GM21723 (cell line): Measurements from ENCODE around the gene CNBP.
A peak's percentile ranks its signal among the peaks of the same experiment; 100 is the strongest.
"Not testable (repeated sequence)": the region's sequence is repeated elsewhere in the genome, so short reads cannot be mapped to it uniquely, and the experiment has no call there.

Source experiments
- ATAC-seq: cut with Tn5 transposase; IDR thresholded peaks from one replicate; pipeline ENCODE4 v1.9.1; 2021; ENCODE audit warnings: mild to moderate bottlenecking, moderate library complexity; ENCODE audit not compliant: unreplicated experiment

The CNBP gene

DNA sequence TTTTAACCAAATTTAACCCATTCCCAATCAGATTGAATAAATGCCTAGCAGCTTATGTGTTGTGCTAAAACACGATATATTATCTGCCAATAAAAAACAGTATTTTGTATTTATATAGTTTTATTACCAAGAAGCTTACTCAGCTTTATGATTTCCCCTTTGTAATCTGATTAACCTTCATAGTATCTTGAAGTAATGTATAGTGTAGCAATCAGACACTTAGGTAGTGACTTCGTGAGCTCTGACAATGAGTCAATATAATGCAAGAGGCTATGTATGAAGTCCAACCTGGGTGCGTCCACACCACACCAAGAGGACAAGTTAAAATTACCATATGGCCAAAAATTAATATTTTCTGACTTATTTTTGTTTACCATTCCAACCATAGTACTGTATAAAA, 2.1 kb upstream of the CNBP start:
- no peak for ATAC-seq

DNA sequence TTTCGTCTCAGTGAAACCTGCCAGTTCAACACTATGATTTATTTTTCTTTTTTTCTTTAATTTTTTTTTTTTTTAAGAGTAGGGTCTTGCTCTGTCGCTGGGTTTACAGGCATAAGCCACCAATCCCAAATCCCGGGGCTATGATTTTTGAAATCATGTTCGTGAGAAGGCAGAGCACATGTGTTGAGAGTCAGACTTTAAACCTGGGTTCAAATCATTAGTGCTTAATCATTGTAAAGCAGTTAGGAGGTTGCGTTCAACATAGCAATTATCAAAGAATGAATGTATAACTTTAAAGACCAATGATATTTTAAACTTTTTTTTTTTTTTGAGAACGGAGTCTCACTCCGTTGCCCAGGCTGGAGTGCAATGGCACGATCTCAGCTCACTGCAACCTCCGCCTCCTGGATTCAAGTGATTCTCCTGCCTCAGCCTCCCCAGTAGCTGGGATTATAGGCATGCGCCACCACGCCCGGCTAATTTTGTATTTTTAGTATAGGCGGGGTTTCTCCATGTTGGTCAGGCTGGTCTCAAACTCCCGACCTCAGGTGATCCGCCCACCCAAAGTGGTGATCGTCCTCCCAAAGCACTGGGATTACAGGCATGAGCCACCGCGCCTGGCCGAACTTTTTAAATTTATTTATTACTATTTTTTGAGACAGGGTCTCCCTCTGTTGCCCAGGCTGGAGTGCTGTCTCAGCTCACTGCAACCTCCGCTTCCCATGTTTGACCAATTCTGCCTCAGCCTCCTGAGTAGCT, 1.3 kb upstream of the CNBP start:
- ATAC-seq, result not testable (repeated sequence)

DNA sequence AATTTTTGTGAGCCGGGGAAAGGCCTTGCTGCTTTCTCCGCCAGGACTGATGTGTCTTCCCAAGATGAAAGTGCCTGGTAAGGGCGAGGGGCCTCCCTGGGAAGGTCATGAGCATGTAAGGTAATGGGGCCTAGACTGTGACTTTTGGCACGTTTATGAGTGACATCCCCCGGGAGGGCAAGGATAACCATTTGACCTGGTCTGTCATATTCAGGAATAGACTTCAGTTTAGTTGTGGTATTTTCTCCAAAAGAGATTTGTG, 631 bp upstream of the CNBP start:
- ATAC-seq, result peak; percentile 13

DNA sequence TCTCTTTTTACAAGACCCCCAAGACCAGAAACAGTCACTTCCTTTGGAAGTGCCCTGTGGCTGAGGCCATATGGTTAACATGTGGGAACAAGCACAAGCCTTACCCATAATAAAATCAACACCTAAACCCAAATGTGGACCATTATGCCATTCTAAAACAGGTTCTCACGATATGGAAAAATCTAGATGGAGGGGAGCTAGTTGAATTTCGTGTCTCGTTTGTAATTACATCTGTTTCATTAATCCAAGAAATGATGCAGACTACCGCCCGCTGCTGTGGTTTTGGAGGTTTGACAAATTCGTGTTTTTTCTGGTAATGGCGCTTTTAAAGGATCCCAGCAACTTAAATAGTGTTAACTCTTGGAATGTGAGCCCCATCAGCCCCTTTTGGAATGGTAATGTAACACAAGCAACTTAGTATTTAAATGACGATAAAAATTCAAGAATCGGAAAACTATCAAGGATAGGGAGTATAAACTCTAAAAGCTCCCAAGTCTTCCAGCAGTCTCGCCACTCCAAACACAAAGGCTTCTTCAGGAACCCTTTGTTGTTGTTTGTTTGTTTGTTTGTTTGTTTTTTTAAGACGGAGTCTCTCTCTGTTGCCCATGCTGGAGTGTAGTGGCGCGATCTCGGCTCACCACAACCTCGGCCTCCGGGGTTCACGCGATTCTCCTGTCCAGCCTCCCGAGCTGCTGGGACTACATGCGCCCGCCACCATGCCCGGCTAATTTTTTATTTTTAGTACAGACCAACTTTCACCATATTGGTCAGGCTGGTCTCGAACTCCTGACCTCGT, 1.1 kb downstream of the CNBP start:
- ATAC-seq, result no peak

DNA sequence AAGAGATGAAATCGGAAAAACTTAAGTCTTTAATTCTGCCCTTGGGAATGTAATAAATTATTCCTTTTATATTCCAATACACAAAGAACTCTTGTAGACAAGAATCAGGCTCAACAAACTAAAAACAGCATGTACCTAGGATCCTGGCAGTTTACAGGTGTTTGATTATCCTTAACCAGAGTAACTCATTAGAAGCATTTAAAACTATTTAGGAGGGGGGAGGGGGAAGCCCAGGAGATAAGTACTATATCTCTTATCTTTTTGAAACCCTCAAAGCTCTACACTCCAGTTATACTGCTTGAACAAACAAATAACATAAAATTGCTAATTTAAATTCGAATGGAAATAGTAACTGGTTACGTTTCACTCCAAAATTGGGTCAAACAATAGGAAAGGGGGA, 1.9 kb downstream of the CNBP start:
- ATAC-seq, result no peak

DNA sequence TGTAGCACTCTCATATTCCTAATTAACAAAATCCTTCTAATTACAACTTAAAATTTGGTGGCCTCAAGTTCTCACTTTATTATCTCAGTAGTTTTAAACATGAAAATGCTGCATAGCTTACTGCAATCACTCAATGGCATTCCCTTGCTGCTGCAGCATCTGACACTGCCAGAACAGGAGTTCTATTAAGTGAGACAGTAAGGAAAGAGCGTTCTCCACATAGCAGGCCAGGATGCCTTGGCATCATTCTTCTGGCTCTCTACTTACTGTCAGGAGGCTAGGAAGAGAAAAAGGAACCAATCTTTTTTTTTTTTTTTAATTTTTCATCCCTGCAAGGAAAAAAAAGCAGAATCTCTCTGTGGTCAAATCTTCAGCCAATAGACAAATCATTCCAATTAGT, 3.2 kb downstream of the CNBP start:
- no peak for ATAC-seq

DNA sequence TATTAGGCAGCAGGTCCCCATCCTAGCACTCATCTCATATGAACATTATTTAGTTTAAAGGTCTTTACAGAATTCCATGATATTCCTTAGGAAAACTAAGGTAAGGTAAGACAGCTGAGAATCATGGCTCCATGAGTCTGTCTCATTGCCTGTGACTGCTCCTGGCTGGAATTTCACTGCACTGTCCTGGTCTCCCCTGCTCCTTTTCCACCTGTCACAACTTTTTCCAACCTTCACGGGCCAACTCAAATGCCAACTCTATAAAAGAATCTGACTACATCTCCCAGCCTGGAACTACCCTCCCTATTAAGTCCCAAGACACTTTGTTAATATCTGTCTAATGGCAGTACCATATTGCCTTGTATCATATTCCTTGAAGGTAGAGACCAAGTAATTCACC, 7.6 kb downstream of the CNBP start:
- ATAC-seq, result no peak

DNA sequence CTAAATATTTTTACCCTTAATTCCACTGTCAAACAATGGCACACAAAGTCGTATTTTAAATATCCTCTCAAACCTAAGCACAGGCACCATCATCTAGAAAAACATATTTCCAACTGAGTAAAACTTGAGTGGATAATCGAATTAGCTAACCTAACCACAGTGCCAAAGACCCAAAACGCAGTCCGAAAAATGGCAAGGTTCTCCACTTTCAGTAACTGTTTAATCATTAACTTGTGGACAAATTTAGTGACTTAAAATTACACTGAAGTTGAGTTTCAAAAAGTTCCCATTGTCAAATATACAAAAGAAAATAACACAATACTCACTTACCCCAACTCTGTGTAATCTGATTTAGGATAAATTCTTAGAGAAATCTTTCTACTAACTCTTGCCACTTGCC, 10.0 kb downstream of the CNBP start:
- ATAC-seq, result no peak

DNA sequence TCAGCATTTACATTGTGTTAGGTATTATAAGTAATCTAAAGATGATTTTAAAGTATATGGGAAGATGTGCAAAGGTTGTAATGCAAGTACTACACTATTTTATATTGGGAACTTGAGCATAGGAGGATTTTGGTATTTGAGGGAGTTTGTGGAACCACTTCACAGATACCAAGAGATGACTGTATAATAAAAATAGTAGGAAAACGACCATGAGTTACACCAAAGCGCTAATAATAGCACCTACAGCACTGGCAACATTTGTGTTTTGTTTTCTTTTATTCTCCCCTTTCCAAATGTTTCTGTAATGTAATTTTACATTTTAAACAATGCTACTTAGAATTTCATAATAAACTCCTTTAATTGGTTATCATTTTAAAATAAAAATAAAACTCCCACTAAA, 10.5 kb downstream of the CNBP start:
- ATAC-seq, result no peak

DNA sequence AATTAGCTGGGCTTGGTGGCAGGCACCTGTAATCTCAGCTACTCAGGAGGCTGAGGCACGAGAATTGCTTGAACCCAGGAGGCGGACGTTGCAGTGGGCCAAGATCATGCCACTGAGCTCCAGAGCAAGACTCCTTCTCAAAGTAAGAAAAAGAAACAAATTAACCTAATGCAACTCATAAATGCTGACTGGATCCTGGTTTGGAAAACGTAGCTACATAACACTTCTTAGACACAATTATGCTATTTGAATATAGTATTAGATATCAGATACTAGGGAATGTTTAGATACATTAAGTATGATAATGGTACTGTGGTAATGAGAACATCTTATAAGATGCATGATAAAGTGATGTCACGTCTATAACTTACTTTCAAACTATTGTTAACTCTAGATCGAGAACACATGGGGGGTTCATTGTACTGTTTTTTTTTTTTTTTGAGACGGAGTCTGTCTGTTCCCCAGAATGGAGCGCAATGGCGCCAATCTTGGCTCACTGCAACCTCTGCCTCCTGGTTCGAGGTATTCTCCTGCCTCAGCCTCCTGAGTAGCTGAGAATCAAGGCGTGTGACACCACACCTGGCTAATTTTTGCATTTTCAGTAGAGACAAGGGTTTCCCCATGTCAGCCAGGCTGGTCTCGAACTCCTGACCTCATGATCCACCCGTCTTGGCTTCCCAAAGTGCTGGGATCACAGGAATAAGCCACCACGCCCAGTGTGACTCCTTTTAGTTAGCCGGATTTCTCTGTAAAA, 16.9 kb downstream of the CNBP start:
- ATAC-seq, result no peak

DNA sequence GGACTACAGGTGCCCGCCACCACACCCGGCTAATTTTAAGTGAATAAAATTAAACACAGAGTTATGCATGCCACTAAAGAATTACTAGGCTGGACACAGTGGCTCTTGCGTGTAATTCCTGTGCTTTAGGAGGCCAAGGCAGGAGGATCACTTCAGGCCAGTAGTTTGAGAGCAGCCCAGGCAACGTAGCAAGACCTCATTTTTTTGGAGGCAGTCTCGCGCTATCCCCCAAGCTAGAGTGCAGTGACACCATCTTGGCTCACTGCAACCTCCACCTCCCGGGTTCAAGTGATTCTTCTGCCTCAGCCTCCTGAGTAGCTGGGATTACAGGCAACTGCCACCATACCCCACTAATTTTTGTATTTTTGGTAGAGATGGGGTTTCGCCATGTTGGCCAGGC, 18.1 kb downstream of the CNBP start:
- ATAC-seq, result not testable (repeated sequence)

DNA sequence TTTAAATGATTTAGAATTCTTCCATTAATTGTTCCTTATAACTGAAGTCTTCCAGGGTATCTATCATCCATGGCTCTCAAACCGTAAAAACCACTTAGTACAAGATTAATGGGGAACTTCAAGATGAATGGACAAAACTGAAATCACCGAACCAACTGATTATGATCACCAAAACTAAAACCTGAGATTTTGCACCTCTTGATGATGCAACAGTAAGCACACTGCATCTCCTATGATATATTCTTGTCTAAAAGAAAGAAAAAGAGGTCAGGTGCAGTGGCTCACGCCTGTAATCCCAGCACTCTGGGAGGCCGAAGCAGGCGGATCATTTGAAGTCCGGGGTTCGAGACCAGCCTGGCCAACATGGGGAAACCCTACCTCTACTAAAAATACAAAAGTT, 19.2 kb downstream of the CNBP start:
- ATAC-seq, result no peak

DNA sequence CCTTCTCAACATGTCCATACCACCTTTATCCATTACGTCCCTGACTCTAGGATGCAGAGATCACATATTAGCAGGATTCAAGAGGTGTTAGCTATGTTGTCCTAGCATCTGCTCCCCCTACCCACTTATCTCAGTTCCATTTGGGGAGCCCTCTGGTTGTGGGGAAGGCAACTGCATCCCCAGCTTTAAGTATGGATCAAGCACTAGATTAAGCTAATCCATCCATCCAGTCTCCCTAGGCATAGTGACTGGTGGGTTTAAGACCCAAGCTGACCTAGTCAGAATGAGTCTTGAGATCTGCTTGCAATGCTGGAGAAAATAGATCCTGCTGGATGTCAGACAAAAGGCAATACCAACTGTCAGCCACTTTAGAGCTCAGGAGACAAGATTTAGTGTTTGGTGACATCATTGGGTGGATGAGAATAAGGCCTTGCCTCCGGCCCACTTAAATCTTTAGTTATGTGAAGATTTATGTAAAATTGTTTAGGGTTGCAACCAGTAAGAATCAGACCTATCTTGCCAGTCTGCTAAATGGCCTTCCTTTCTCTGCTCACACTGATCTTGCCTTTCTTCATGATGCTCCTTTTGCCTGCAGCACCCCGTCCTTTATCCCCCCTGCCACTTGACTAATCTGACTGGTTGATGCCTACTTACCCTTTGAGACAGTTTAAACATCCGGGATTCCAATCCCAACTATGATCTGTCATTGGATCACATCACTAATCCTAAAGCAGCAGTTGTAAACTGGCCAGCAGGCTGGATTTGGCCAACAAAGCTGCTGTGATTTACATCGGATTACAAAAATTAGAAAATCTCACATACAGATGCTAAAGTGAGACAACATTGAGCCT, 20.7 kb downstream of the CNBP start:
- ATAC-seq, result no peak

DNA sequence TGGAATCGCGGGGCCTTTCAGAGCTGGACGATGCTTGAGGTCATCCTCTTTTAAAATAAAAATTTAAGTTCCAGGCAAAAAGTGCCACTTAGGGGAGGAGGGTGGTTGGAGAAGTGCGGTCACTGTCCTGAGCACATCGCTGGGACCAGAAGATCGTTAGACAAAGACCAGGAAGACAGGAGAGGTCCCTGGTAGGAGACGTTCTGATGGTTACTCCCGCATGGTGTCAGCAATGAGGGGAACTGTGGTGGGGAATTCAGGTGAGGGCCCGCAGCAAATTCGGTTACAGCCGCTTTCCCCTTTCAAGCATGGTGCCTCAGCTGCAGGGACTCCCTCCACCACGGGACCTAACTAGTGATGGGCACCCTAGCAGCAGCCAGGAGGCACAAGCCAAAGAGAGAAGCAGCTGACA, 21.8 kb downstream of the CNBP start:
- peak; percentile 9 for ATAC-seq

DNA sequence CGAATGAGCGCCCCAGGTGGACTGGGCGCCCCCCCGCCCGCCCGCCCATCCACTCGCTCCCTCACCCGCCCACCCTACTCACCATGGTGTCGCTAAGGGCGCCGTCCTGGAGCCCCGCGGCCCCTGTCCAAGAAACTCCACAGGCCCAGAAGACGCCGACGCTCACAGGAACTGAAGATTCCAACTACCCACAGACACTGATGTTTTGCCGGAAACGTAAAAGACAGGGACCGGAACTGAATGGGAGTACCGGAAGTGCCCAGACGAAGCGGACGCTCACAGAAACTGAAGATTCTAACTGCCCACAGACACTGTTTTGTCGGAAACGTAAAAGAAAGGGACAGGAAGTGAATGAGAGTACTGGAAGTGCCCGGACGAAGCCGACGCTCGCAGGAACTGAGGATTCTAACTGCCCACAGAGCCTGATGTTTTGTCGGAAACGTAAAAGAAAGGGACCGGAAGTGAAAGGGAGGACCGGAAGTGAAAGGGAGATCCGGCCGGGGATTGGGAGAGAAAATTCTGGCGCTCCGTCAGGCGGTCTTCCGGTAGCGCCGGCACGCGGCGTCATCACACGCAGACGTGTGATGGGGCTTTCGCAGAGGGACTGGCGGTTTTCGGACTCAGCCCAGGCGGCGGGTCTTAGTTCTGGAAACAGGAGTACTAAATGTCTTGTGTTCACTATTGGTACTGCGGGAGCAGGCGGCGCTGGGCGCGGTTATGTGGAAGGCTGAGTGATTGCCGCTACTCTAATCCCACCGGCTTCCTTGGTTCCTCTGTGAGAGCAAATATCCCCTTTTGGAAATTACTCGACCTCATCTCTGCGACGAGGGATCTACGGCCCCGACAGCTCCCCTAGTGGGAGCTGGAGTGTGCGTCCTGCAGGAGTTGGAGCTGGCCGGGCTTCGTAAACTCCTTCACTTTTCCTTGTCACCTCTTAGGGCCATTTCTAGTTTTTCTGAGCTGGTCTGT, 22.5 kb downstream of the CNBP start, which contains the start of gene ISY1:
Gene ISY1 (minus strand): TSS at position 173 of the 969 bp plus-strand sequence. CDS start 88 bp downstream, at position 85.
- peak; percentile 79 for ATAC-seq

DNA sequence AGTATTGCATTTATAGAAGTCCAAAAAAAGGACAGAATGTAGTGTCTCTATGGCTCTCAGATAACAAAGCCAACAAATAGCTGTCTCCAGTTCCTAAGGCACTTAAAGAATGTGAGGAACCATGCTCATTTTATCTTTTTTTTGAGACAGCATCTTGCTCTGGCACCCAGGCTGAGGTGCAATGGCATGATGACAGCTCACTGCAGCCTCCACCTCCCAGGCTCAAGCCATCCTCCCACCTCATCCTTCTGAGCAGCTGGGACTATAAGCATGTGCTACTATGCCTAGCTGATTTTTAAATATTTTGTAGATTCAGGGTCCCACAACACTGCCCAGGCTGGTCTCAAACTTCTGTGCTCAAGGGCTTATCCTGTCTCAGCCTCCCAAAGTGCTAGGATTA, 38.9 kb downstream of the CNBP start:
- ATAC-seq, result no peak

DNA sequence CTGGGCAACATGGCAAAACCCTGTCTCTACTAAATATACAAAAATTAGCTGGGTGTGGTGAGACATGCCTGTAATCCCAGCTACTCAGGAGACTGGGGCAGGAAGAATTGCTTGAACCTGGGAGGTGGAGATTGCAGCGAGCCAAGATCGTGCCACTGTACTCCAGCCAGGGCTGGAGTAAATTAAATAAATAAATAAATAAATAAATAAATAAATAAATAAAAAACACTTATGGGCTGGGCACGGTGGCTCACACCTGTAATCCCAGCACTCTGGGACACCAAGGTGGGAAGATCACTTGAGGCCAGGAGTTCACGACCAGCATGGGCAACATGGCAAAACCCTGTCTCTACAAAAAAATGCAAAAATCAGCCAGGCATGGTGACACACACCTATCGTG, 42.7 kb downstream of the CNBP start:
- ATAC-seq, result not testable (repeated sequence)

DNA sequence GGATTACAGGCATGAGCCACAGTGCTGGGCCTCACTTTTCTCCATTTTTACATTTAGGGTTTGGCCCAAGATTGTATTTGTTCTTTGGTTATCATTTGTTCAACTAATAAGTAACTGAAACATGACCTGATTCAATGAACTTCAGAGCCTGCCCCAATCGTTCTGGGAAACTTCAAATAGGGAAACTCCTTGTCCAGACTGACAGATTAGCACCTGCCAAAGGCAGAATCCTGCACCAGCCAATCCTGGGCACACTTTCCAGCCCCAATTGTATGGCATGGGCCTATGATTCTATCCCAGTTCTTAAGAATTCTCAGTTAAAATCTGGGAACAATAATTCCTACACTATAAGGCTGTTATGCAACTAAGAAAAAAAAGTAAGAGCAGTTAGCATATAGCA, 43.8 kb downstream of the CNBP start:
- ATAC-seq, result no peak

DNA sequence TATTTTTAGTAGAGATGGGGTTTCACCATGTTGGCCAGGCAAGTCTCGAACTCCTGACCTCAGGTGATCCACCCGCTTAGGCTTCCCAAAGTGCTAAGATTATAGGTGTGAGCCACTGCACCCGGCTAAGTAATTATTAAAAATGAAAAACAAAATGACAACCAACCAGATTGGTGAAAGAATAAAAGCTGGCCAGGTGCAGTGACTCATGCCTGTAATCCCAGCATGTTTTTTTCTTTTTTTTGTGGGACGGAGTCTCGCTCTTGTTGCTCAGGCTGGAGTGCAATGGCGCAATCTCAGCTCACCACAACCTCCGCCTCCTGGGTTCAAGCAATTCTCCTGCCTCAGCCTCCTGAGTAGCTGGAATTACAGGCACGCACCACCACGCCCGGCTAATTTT, 47.4 kb downstream of the CNBP start:
- ATAC-seq, result not testable (repeated sequence)
